ENCODE data around the gene SPESP1. TPM values are rescaled to one million over a fixed set of nuclear protein-coding genes. Genes with fewer than 3 reads are reported as not detected.
"Not testable (repeated sequence)": the region's sequence is repeated elsewhere in the genome, so short reads cannot be mapped to it uniquely, and the experiment has no call there.

Gene SPESP1
- total RNA-seq, 1 donor from 2014 or later, result not detected

DNA sequence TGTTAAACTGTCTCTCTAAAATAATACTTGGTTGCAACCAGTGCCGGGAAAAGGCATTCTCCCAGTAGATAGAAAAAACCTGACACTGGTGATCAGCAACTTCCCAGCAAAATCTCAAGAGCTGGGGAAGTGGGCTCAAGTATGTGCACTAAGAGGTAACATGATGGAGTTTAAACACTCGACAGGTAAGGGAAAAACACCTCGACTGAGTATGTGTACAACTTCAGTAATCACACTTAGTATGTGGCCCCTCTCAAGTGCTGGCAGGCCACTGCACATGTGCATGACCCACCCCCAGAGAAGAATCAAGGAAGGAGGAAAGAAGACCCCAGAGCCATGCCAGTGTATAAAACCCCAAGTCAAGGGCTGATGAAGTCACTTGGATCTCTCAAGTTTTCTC, 27.4 kb downstream of the SPESP1 start:
- Mint-ChIP-seq H3K4me1 (ENCODE audit: low read depth) (no peaks in the 10 kb centered on the region), H3K4me3 (ENCODE audit: low read depth) (no peak overlapping the region), H3K9me3 (ENCODE audit: low read depth) (peaks cover 17% of the 10 kb centered on the region), H3K36me3 (ENCODE audit: insufficient read depth) (no peaks in the 10 kb centered on the region), H3K27ac (no peak overlapping the region), H3K27me3 (peaks cover 5% of the 10 kb centered on the region)
- TF ChIP-seq, protein P1, sequence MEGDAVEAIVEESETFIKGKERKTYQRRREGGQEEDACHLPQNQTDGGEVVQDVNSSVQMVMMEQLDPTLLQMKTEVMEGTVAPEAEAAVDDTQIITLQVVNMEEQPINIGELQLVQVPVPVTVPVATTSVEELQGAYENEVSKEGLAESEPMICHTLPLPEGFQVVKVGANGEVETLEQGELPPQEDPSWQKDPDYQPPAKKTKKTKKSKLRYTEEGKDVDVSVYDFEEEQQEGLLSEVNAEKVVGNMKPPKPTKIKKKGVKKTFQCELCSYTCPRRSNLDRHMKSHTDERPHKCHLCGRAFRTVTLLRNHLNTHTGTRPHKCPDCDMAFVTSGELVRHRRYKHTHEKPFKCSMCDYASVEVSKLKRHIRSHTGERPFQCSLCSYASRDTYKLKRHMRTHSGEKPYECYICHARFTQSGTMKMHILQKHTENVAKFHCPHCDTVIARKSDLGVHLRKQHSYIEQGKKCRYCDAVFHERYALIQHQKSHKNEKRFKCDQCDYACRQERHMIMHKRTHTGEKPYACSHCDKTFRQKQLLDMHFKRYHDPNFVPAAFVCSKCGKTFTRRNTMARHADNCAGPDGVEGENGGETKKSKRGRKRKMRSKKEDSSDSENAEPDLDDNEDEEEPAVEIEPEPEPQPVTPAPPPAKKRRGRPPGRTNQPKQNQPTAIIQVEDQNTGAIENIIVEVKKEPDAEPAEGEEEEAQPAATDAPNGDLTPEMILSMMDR (IDR thresholded peaks at IDR 0.05; ENCODE audit: unreplicated experiment), result no peak
- no peak for DNase-seq (ENCODE audit: low spot score, unreplicated experiment)

DNA sequence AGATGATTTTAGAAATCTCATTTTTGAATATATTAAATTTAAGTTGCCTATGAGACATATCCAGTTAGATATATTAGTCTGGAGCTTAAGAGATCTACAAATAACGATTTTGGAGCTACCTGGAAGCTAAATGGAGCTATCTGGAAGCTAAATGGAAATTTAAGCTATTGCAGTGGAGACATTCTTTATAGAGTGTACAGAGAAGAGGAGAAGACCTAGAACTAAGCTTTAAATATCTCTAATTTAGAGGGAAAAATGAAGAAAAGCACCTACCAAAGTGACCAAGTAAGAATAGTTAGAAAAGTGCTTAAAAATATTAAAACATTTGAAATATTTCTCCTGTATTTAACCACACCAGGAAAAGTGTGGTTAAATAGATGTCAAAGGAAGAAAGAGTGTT, 28.3 kb downstream of the SPESP1 start:
- TF ChIP-seq, protein P1 (IDR thresholded peaks at IDR 0.05; ENCODE audit: unreplicated experiment), result no peak
- no peak for DNase-seq (ENCODE audit: low spot score, unreplicated experiment)
- no peaks in the 10 kb centered on the region for H3K4me1 Mint-ChIP-seq (ENCODE audit: low read depth)
- H3K9me3 Mint-ChIP-seq (ENCODE audit: low read depth), result peaks cover 21% of the 10 kb centered on the region
- no peak overlapping the region for H3K4me3 Mint-ChIP-seq (ENCODE audit: low read depth)
- peaks cover 5% of the 10 kb centered on the region for H3K27me3 Mint-ChIP-seq
- no peaks in the 10 kb centered on the region for H3K36me3 Mint-ChIP-seq (ENCODE audit: insufficient read depth)
- no peak overlapping the region for H3K27ac Mint-ChIP-seq

DNA sequence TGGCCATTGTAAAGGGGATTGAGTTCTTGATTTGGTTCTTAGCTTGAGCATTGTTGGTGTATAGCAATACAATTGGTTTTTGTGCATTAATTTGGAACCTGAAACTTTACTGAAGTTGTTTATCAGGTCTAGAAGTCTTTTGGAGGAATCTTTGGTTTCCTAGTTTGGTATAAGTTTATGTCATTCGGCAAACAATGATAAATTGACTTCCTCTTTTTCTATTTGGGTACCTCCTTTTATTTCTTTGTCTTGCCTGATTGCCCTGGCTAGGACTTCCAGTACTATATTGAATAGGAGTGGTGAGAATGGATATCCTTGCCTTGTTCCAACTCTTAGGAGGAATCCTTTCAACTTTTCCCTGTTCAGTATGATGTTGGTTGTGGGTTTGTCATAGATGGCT, 32.1 kb downstream of the SPESP1 start:
- peaks cover 37% of the 10 kb centered on the region for H3K9me3 Mint-ChIP-seq (ENCODE audit: low read depth)
- H3K27ac Mint-ChIP-seq, result no peak overlapping the region
- H3K27me3 Mint-ChIP-seq, result peaks cover 5% of the 10 kb centered on the region
- H3K4me3 Mint-ChIP-seq (ENCODE audit: low read depth), result no peak overlapping the region
- DNase-seq (ENCODE audit: low spot score, unreplicated experiment), result no peak
- peaks cover 4% of the 10 kb centered on the region for H3K36me3 Mint-ChIP-seq (ENCODE audit: insufficient read depth)
- TF ChIP-seq, protein P1 (IDR thresholded peaks at IDR 0.05; ENCODE audit: unreplicated experiment), result no peak
- H3K4me1 Mint-ChIP-seq (ENCODE audit: low read depth), result no peaks in the 10 kb centered on the region

DNA sequence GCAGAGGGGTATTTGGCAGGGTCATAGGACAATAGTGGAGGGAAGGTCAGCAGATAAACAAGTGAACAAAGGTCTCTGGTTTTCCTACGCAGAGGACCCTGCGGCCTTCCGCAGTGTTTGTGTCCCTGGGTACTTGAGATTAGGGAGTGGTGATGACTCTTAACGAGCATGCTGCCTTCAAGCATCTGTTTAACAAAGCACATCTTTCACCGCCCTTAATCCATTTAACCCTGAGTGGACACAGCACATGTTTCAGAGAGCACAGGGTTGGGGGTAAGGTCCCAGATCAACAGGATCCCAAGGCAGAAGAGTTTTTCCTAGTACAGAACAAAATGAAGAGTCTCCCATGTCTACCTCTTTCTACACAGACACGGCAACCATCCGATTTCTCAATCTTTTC, 33.4 kb downstream of the SPESP1 start:
- not testable (repeated sequence) for H3K27ac Mint-ChIP-seq; H3K4me3 Mint-ChIP-seq (ENCODE audit: low read depth); H3K27me3 Mint-ChIP-seq; H3K36me3 Mint-ChIP-seq (ENCODE audit: insufficient read depth); H3K4me1 Mint-ChIP-seq (ENCODE audit: low read depth); DNase-seq (ENCODE audit: low spot score, unreplicated experiment)
- peaks cover 42% of the 10 kb centered on the region for H3K9me3 Mint-ChIP-seq (ENCODE audit: low read depth)

DNA sequence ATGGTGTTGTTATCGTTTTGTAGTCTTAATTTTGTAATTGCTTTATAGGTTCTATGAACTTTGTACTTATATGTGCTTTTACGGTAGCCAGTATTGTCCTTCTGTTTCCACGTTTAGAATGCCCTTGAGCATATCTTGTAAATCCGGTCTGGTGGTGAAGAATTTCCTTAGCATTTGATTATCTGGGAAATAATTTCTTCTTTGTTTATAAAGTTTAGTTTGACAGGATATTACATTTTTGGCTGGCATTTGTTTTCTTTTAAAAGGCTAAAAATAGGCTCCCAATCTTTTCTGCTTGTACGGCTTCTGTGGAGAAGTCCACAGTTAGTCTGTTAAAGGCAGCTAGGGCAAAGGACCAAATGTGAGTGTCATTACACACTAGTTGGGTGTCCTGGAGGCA, 36.7 kb downstream of the SPESP1 start:
- no peak for DNase-seq (ENCODE audit: low spot score, unreplicated experiment)
- H3K27me3 Mint-ChIP-seq, result no peaks in the 10 kb centered on the region
- H3K4me3 Mint-ChIP-seq (ENCODE audit: low read depth), result no peak overlapping the region
- H3K36me3 Mint-ChIP-seq (ENCODE audit: insufficient read depth), result peaks cover 4% of the 10 kb centered on the region
- H3K9me3 Mint-ChIP-seq (ENCODE audit: low read depth), result peaks cover 41% of the 10 kb centered on the region
- no peaks in the 10 kb centered on the region for H3K4me1 Mint-ChIP-seq (ENCODE audit: low read depth)
- TF ChIP-seq, protein P1 (IDR thresholded peaks at IDR 0.05; ENCODE audit: unreplicated experiment), result no peak
- H3K27ac Mint-ChIP-seq, result no peak overlapping the region

DNA sequence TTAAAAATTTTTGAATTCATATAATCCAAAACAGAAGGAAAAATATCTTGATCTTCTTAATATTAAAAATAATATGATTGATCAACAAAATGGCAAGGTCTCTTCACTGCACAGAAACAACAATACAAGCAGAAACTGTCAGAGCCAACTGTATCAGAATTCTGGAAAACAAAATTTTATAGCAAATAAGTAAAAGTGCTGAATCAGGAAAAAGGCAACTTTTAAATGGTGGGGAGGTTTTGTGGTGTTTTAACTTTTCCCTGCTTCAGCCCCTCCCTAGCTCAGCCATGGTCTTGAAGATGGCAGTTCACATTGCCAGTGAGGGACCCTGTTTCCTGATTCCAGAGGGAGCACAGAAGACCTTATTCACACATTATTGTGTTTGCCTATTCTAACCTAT, 37.6 kb downstream of the SPESP1 start:
- TF ChIP-seq, protein P1 (IDR thresholded peaks at IDR 0.05; ENCODE audit: unreplicated experiment), result no peak
- Mint-ChIP-seq H3K27ac (no peak overlapping the region), H3K27me3 (no peaks in the 10 kb centered on the region), H3K4me1 (ENCODE audit: low read depth) (no peaks in the 10 kb centered on the region), H3K9me3 (ENCODE audit: low read depth) (peaks cover 39% of the 10 kb centered on the region), H3K4me3 (ENCODE audit: low read depth) (no peak overlapping the region), H3K36me3 (ENCODE audit: insufficient read depth) (peaks cover 4% of the 10 kb centered on the region)
- DNase-seq (ENCODE audit: low spot score, unreplicated experiment), result no peak

Measured in progenitor cell of endocrine pancreas (in vitro differentiated cells).